Fibroblast of skin of abdomen (primary cell): ENCODE data around the gene TBP. TPM values are rescaled to one million over a fixed set of nuclear protein-coding genes. Genes with fewer than 3 reads are reported as not detected.
"Not testable (repeated sequence)": the region's sequence is repeated elsewhere in the genome, so short reads cannot be mapped to it uniquely, and the experiment has no call there.

Source experiments
- DNase-seq: peaks from one replicate; pipeline ENCODE4 v3.0.0-alpha.2; 2013
- polyA plus RNA-seq, 2 experiments: library from polyadenylated mRNA; unstranded; fragments of 120-200 nt; gene quantifications; one replicate each; pipeline ENCODE4 v1.2.1, GENCODE V29; 2013; ENCODE audit not compliant: insufficient read length in 2 of 2

TBP gene
- polyA plus RNA-seq (2013, experiment 1 of 2; ENCODE audit: insufficient read length), result 16.8 TPM
- polyA plus RNA-seq (2013, experiment 2 of 2; ENCODE audit: insufficient read length), result 15.4 TPM

GRCh38 chr6:170554013-170554795, at the start of gene TBP:
Gene TBP, plus strand, starts transcription at chr6:170554369. Its CDS starts 2,661 bp downstream, at chr6:170557030.
- DNase-seq, result peak; percentile 99

GRCh38 chr6:170504479-170504878, 49.7 kb upstream of the TBP start:
- DNase-seq, result no peak

GRCh38 chr6:170505306-170505705, 48.9 kb upstream of the TBP start:
- no peak for DNase-seq

GRCh38 chr6:170506446-170506845, 47.7 kb upstream of the TBP start:
- DNase-seq, result no peak

- not testable (repeated sequence) for DNase-seq
Observed at GRCh38 chr6:170507728-170508127, 46.4 kb upstream of the TBP start.

GRCh38 chr6:170508275-170508674, 45.9 kb upstream of the TBP start:
- DNase-seq, result not testable (repeated sequence)

GRCh38 chr6:170508892-170509722, 45.1 kb upstream of the TBP start:
- DNase-seq, result not testable (repeated sequence)

- no peak for DNase-seq
Observed at GRCh38 chr6:170509723-170510018, 44.5 kb upstream of the TBP start.

- no peak for DNase-seq
Observed at GRCh38 chr6:170510631-170511030, 43.5 kb upstream of the TBP start.

GRCh38 chr6:170512249-170512648, 41.9 kb upstream of the TBP start:
- DNase-seq, result no peak

- no peak for DNase-seq
Observed at GRCh38 chr6:170514908-170515307, 39.3 kb upstream of the TBP start.

- peak; percentile 74 for DNase-seq
Observed at GRCh38 chr6:170516783-170517616, 37.2 kb upstream of the TBP start.

- peak; percentile 5 for DNase-seq
Observed at GRCh38 chr6:170522565-170523183, 31.5 kb upstream of the TBP start.

GRCh38 chr6:170523256-170524171, 30.7 kb upstream of the TBP start:
- no peak for DNase-seq

- no peak for DNase-seq
Observed at GRCh38 chr6:170524172-170524502, 30.0 kb upstream of the TBP start.

- DNase-seq, result no peak
Observed at GRCh38 chr6:170525795-170526194, 28.4 kb upstream of the TBP start.

- not testable (repeated sequence) for DNase-seq
Observed at GRCh38 chr6:170527995-170528394, 26.2 kb upstream of the TBP start.

GRCh38 chr6:170529839-170530469, 24.2 kb upstream of the TBP start:
- peak; percentile 67 for DNase-seq

- no peak for DNase-seq
Observed at GRCh38 chr6:170532867-170533488, 21.2 kb upstream of the TBP start.

- DNase-seq, result no peak
Observed at GRCh38 chr6:170533792-170534191, 20.4 kb upstream of the TBP start.
